Mucosa of descending colon (tissue), 3 donors: Measurements from ENCODE around the gene FAM221B. TPM values are rescaled to one million over a fixed set of nuclear protein-coding genes. Genes with fewer than 3 reads are reported as not detected.

ENCODE experiments used
- ATAC-seq: fragments of 200-7000 bp; cut with Tn5 transposase; one replicate; pipeline ENCODE4 v1.9.1; 2020; ENCODE audit warnings: mild to moderate bottlenecking, moderate library complexity
- DNase-seq, 3 donors: peaks; one replicate each; pipeline ENCODE4 v3.0.0-alpha.2; 2020
- H3K36me3 ChIP-seq: fragments of 200-600 bp; one replicate; pipeline ENCODE4 v1.8.0; 2021; ENCODE audit warnings: low read depth, mild to moderate bottlenecking
- H3K4me1 ChIP-seq: fragments of 200-600 bp; one replicate; pipeline ENCODE4 v1.8.0; 2021; ENCODE audit warnings: low read depth, mild to moderate bottlenecking
- H3K4me3 ChIP-seq: fragments of 200-600 bp; one replicate; pipeline ENCODE4 v1.8.0; 2021; ENCODE audit warnings: mild to moderate bottlenecking
- H3K9me3 ChIP-seq: fragments of 200-600 bp; one replicate; pipeline ENCODE4 v1.8.0; 2021; ENCODE audit warnings: mild to moderate bottlenecking
- CTCF ChIP-seq: fragments of 200-600 bp; IDR thresholded peaks from one replicate; pipeline ENCODE4 v1.8.0; 2022; ENCODE audit warnings: antibody characterized with exemption, mild to moderate bottlenecking
- intact Hi-C, 2 donors: fragments of 100-400 bp; cut with DNase I in 1 of 2; cut with micrococcal nuclease in 1 of 2; formaldehyde crosslinking; loops; one replicate each; pipeline versions ENCODE4 v1.11.0 to v1.11.1; 2022; cut with DNase I, micrococcal nuclease
- total RNA-seq, 3 donors: library from RNA; stranded (reverse); fragmentation: NEBNext Ultra II Directional in 2 of 3; extraction: Animal tissue kit (Norgen Biotek cat#: 25700) in 2 of 3; gene quantifications; one replicate each; pipeline versions ENCODE4 v1.2.1 to v1.2.4, GENCODE V29; 2021 to 2023
- donor health status: DM: no; HTN: no; CAD: no; lungs with moderate emphysema.
- donor health status: DM: no; HTN: no; CAD: no.
- donor health status: DM: no; HTN: yes; CAD: no.

The FAM221B gene
- total RNA-seq, 3 donors from 2014 or later = 0.41 to 0.43 TPM; not detected in 1

GRCh38 chr9:35766997-35767396, 61.5 kb downstream of the FAM221B start:
- ATAC-seq (no peak), DNase-seq (no peak)
- no peak overlapping the region for H3K4me3 ChIP-seq
- no peak for TF ChIP-seq CTCF
- no peaks in the 10 kb centered on the region for H3K9me3 ChIP-seq
- peaks cover 17% of the 10 kb centered on the region for H3K4me1 ChIP-seq
- no peaks in the 10 kb centered on the region for H3K36me3 ChIP-seq
- intact Hi-C loops = no loop called here

Other genes starting within 250 kb of the FAM221B start
- gene TESK1, start 223.5 kb downstream of the FAM221B start, total RNA-seq = 10 to 100 TPM; 35.8 to 71.9 (median 41.8) TPM
- 1 to 10 TPM; 1.6 to 3.0 (median 1.6) TPM for gene CD72, start 210.3 kb downstream of the FAM221B start, total RNA-seq
- gene SIT1, start 177.8 kb downstream of the FAM221B start, total RNA-seq = 1 to 10 TPM; 1.2 to 3.3 (median 1.9) TPM
- over 10,000 TPM in 2 of 3 donors, 1,000 to 10,000 TPM in 1; 9,213 to 30,268 (median 19,463) TPM for gene RMRP, start 170.7 kb downstream of the FAM221B start, total RNA-seq
- 10 to 100 TPM; 25.2 to 55.8 (median 35.8) TPM for gene CCDC107, start 170.4 kb downstream of the FAM221B start, total RNA-seq
- gene ARHGEF39, start 163.5 kb downstream of the FAM221B start, total RNA-seq = 10 to 100 TPM in 1 of 3 donors, 1 to 10 TPM in 2; 2.6 to 10.3 (median 6.4) TPM
- gene CA9, start 154.8 kb downstream of the FAM221B start, total RNA-seq = 1 to 10 TPM in 1 of 3 donors, under 1 TPM in 1, not detected in 1; 0.61 to 1.7 TPM
- 1,000 to 10,000 TPM in 1 of 3 donors, 100 to 1,000 TPM in 1, 10 to 100 TPM in 1; 45.3 to 1,899 (median 152) TPM for gene TPM2, start 138.8 kb downstream of the FAM221B start, total RNA-seq
- 100 to 1,000 TPM; 154 to 720 (median 189) TPM for gene TLN1, start 96.5 kb downstream of the FAM221B start, total RNA-seq
- 10 to 100 TPM; 28.2 to 47.7 (median 34.3) TPM for gene CREB3, start 96.1 kb downstream of the FAM221B start, total RNA-seq
- gene GBA2, start 79.5 kb downstream of the FAM221B start, total RNA-seq = 100 to 1,000 TPM; 157 to 285 (median 223) TPM
- 10 to 100 TPM; 46.5 to 55.7 (median 55.7) TPM for gene RGP1, start 79.4 kb downstream of the FAM221B start, total RNA-seq
- gene MSMP, start 74.5 kb downstream of the FAM221B start, total RNA-seq = under 1 TPM in 1 of 3 donors, not detected in 2; 0.48 TPM
- 10 to 100 TPM in 2 of 3 donors, 1 to 10 TPM in 1; 8.8 to 31.8 (median 12.0) TPM for gene NPR2, start 37.1 kb downstream of the FAM221B start, total RNA-seq
- 1 to 10 TPM in 1 of 3 donors, under 1 TPM in 2; 0.84 to 2.5 (median 0.92) TPM for gene SPAG8, start 16.5 kb downstream of the FAM221B start, total RNA-seq
- 10 to 100 TPM; 38.9 to 68.6 (median 54.6) TPM for gene HINT2, start 13.7 kb downstream of the FAM221B start, total RNA-seq
- 10 to 100 TPM; 12.4 to 22.8 (median 18.9) TPM for gene TMEM8B, start 496 bp upstream of the FAM221B start, total RNA-seq
- gene OR13J1, start 41.7 kb upstream of the FAM221B start, total RNA-seq = not detected
- gene HRCT1, start 77.5 kb upstream of the FAM221B start, total RNA-seq = 100 to 1,000 TPM in 1 of 3 donors, 10 to 100 TPM in 2; 24.8 to 161 (median 82.1) TPM
- gene SPAAR, start 80.8 kb upstream of the FAM221B start, total RNA-seq = 1 to 10 TPM; 2.0 to 2.9 (median 2.0) TPM
- gene OR2S2, start 129.4 kb upstream of the FAM221B start, total RNA-seq = not detected
- 10 to 100 TPM in 1 of 3 donors, 1 to 10 TPM in 2; 2.1 to 13.0 (median 3.7) TPM for gene RECK, start 208.2 kb upstream of the FAM221B start, total RNA-seq